ENCODE measurements around the gene SUPT20H. TPM values are rescaled to one million over a fixed set of nuclear protein-coding genes. Genes with fewer than 3 reads are reported as not detected.

The SUPT20H gene
- total and polyA plus RNA-seq, 10 of the 15 experiments (the other 5 are each of a cell fraction or from before 2014, with no cell fraction given): 12.3 to 69.8 (median 47.5) TPM

- ChIA-PET POLR2A (no interaction called here), SMC1A (ENCODE audit: uncharacterized antibody, unreplicated experiment) (no interaction called here), CTCF (interaction anchor here (0.7 to 1.2 kb wide), 2 partner anchors 19 to 567 kb away, joined by 3 read pairs; no protein-coding TSS in a partner anchor), RAD21 (ENCODE audit: unreplicated experiment) (no interaction called here)
- no peak overlapping the region for H3K27ac ChIP-seq (ENCODE audit: control insufficient read depth, insufficient read depth)
- H3K4me2 ChIP-seq (ENCODE audit: control insufficient read depth, insufficient read depth): no peak overlapping the region
- no peaks in the 10 kb centered on the region for H4K20me1 ChIP-seq (ENCODE audit: control insufficient read depth, insufficient read depth)
- no TSS peak for BruUV-seq (replicated peaks)
- H3K4me1 ChIP-seq (ENCODE audit: control insufficient read depth, insufficient read depth, low read length): no peaks in the 10 kb centered on the region
- no peaks in the 10 kb centered on the region for H3K9me3 ChIP-seq (replicated peaks; ENCODE audit: control insufficient read depth, insufficient read depth, low read length)
- no peak overlapping the region for H3K9ac ChIP-seq (ENCODE audit: control insufficient read depth, insufficient read depth, low read length)
- H3K4me3 ChIP-seq: no peak overlapping the region
- WGBS (ENCODE audit: insufficient coverage, insufficient replicate concordance, low lambda C conversion rate, missing lambda C conversion rate): 74% methylated on average over 2 of the region's 2 CpGs
- DNase-seq (ENCODE audit: low read depth, low spot score): no peak
- TF ChIP-seq NFXL1 (IDR thresholded peaks at IDR 0.05; ENCODE audit: borderline replicate concordance) (no peak), ESRRA (IDR thresholded peaks at IDR 0.05; ENCODE audit: low read length) (no peak), RUNX3 (IDR thresholded peaks at IDR 0.05; ENCODE audit: low read length) (no peak), JUNB (IDR thresholded peaks at IDR 0.05) (no peak), BCL3 (IDR thresholded peaks at IDR 0.05; ENCODE audit: borderline replicate concordance, insufficient read depth, low read depth, low read length, poor library complexity, severe bottlenecking) (no peak), HDGF (IDR thresholded peaks at IDR 0.05) (no peak), FOXM1 (IDR thresholded peaks at IDR 0.05; ENCODE audit: low read depth, low read length) (no peak), SIN3A (IDR thresholded peaks at IDR 0.05; ENCODE audit: low read depth, low read length) (no peak), CBX3 (IDR thresholded peaks at IDR 0.05; ENCODE audit: borderline replicate concordance, low read depth) (no peak), REST (IDR thresholded peaks at IDR 0.05; ENCODE audit: low read depth, low read length) (no peak), YY1 (IDR thresholded peaks at IDR 0.05; ENCODE audit: low read depth, low read length) (no peak)
- H3K27me3 ChIP-seq (replicated peaks in 1 of 2; ENCODE audit: control insufficient read depth in 2 of 2, insufficient read depth in 2 of 2, low read length in 1 of 2): no peaks in the 10 kb centered on the region; a peak in 1 of 4 replicates
- no peak for FAIRE-seq
- in situ Hi-C loops (cut with MboI): loop anchor here (10.0 kb wide), 1 partner anchor 562 kb away; no protein-coding TSS in a partner anchor
- no peak overlapping the region for H2AFZ ChIP-seq (ENCODE audit: control insufficient read depth, low read depth, low read length)
- intact Hi-C loops (cut with micrococcal nuclease; ENCODE audit: unreplicated experiment): no loop called here
- ATAC-seq: no peak
- H3K36me3 ChIP-seq (ENCODE audit: control insufficient read depth in 2 of 2, insufficient read depth in 2 of 2, low read length in 1 of 2): peaks cover 6 to 32% of the 10 kb centered on the region in 2 experiments
- no peaks in the 10 kb centered on the region for H3K79me2 ChIP-seq (ENCODE audit: control insufficient read depth, insufficient read depth, low read length)
Observed at GRCh38 chr13:36986462-36987240, 72.8 kb downstream of the SUPT20H start.

Measured in GM12878 (cell line).